GM12891 (cell line): Measurements from ENCODE around the gene GRIK4.
"Not testable (repeated sequence)": the region's sequence is repeated elsewhere in the genome, so short reads cannot be mapped to it uniquely, and the experiment has no call there.

Source experiments
- DNase-seq: peaks from one replicate; pipeline ENCODE4 v3.0.0; 2011; ENCODE audit warnings: low spot score; ENCODE audit not compliant: insufficient read length
- FAIRE-seq: peaks from 2 replicates; lab custom pipeline; 2011; peaks lifted over from hg19 to GRCh38; lab: Jason Lieb, UNC
- PAX5 ChIP-seq: IDR thresholded peaks from 2 replicates; pipeline ENCODE4 v1.6.1; 2011; ENCODE audit warnings: low read length, moderate library complexity, mild to moderate bottlenecking; ENCODE audit not compliant: insufficient read depth, severe bottlenecking
- POLR2A ChIP-seq: IDR thresholded peaks from 2 replicates; pipeline ENCODE4 v1.6.1; 2011; ENCODE audit warnings: low read depth, low read length, control low read depth
- POLR2AphosphoS5 ChIP-seq: IDR thresholded peaks from 2 replicates; pipeline ENCODE4 v1.6.1; 2011; ENCODE audit warnings: low read depth, low read length, control low read depth
- POU2F2 ChIP-seq: IDR thresholded peaks from 2 replicates; pipeline ENCODE4 v1.6.1; 2011; ENCODE audit warnings: low read depth, mild to moderate bottlenecking, control low read depth, low read length, moderate library complexity
- SPI1 ChIP-seq: IDR thresholded peaks from 2 replicates; pipeline ENCODE4 v1.6.1; 2011; ENCODE audit warnings: low read depth, low read length, control low read depth
- TAF1 ChIP-seq: IDR thresholded peaks from 2 replicates; pipeline ENCODE4 v1.6.1; 2011; ENCODE audit warnings: low read depth, low read length, control low read depth

Gene GRIK4

GRCh38 chr11:120612513-120613263 lies 101.1 kb downstream of the GRIK4 start:
- peak; percentile 92 for FAIRE-seq
- TF ChIP-seq SPI1 (peak; percentile 52; the same call in 1 of the 2 replicates), TAF1 (no peak), POU2F2 (peak; percentile 37; the same call in 1 of the 2 replicates), POLR2A (no peak), POLR2AphosphoS5 (no peak), PAX5 (no peak)
- DNase-seq = peak; percentile 56

- TF ChIP-seq PAX5 = no peak
- no peak for TF ChIP-seq TAF1
- TF ChIP-seq POLR2A = no peak
- peak; percentile 39 for DNase-seq
- no peak for FAIRE-seq
Measured at GRCh38 chr11:120613264-120614226, 102.0 kb downstream of the GRIK4 start.

GRCh38 chr11:120615391-120615790 lies 103.8 kb downstream of the GRIK4 start:
- no peak for TF ChIP-seq SPI1
- TF ChIP-seq POLR2AphosphoS5 = no peak
- no peak for TF ChIP-seq POLR2A
- no peak for TF ChIP-seq POU2F2
- no peak for TF ChIP-seq PAX5
- TF ChIP-seq TAF1 = no peak
- no peak for FAIRE-seq
- DNase-seq = no peak

GRCh38 chr11:120618399-120618798 lies 106.9 kb downstream of the GRIK4 start:
- DNase-seq = no peak
- FAIRE-seq = no peak
- TF ChIP-seq POLR2A = no peak
- no peak for TF ChIP-seq SPI1
- no peak for TF ChIP-seq POLR2AphosphoS5
- TF ChIP-seq PAX5 = no peak

GRCh38 chr11:120622189-120622875 lies 110.8 kb downstream of the GRIK4 start:
- TF ChIP-seq PAX5 = no peak
- no peak for TF ChIP-seq SPI1
- TF ChIP-seq POU2F2 = no peak
- no peak for TF ChIP-seq POLR2A
- TF ChIP-seq TAF1 = no peak
- TF ChIP-seq POLR2AphosphoS5 = no peak
- FAIRE-seq (no peak), DNase-seq (no peak)

GRCh38 chr11:120624992-120625391 lies 113.4 kb downstream of the GRIK4 start:
- FAIRE-seq, DNase-seq: not testable (repeated sequence)

- TF ChIP-seq SPI1 (no peak), TAF1 (no peak), POU2F2 (no peak)
- DNase-seq = no peak
- no peak for FAIRE-seq
Measured at GRCh38 chr11:120625565-120625964, 114.0 kb downstream of the GRIK4 start.

GRCh38 chr11:120626791-120627190 lies 115.2 kb downstream of the GRIK4 start:
- TF ChIP-seq POLR2AphosphoS5 = no peak
- TF ChIP-seq TAF1 = no peak
- no peak for TF ChIP-seq SPI1
- TF ChIP-seq POU2F2 = no peak
- no peak for TF ChIP-seq PAX5
- no peak for TF ChIP-seq POLR2A
- DNase-seq (no peak), FAIRE-seq (no peak)
